Adipocyte (in vitro differentiated cells): Measurements from ENCODE around the gene PEBP1.
"Not testable (repeated sequence)": the region's sequence is repeated elsewhere in the genome, so short reads cannot be mapped to it uniquely, and the experiment has no call there.

ENCODE experiments used
- DNase-seq: peaks from one replicate; pipeline ENCODE4 v3.0.0-alpha.2; 2015; ENCODE audit warnings: low read depth
- H3K27me3 ChIP-seq: replicated peaks from 2 replicates; pipeline ENCODE4 v1.7.0; 2013; ENCODE audit warnings: mild to moderate bottlenecking, low read length, moderate library complexity; ENCODE audit not compliant: control insufficient read depth, insufficient read depth
- H3K36me3 ChIP-seq: 2 replicates; pipeline ENCODE4 v1.7.0; 2013; ENCODE audit warnings: low read length, mild to moderate bottlenecking, moderate library complexity; ENCODE audit not compliant: control insufficient read depth, insufficient read depth, severe bottlenecking
- H3K4me1 ChIP-seq: 2 replicates; pipeline ENCODE4 v1.7.0; 2013; ENCODE audit warnings: mild to moderate bottlenecking, low read length, moderate library complexity; ENCODE audit not compliant: control insufficient read depth, insufficient read depth
- H3K4me3 ChIP-seq: 2 replicates; pipeline ENCODE4 v1.7.0; 2013; ENCODE audit warnings: mild to moderate bottlenecking, low read length, moderate library complexity
- H3K9ac ChIP-seq: 2 replicates; pipeline ENCODE4 v1.7.0; 2013; ENCODE audit warnings: mild to moderate bottlenecking, low read length, moderate library complexity
- H3K9me3 ChIP-seq: 2 replicates; pipeline ENCODE4 v1.7.0; 2013; ENCODE audit warnings: mild to moderate bottlenecking, low read length, moderate library complexity; ENCODE audit not compliant: control insufficient read depth

Gene PEBP1

DNA sequence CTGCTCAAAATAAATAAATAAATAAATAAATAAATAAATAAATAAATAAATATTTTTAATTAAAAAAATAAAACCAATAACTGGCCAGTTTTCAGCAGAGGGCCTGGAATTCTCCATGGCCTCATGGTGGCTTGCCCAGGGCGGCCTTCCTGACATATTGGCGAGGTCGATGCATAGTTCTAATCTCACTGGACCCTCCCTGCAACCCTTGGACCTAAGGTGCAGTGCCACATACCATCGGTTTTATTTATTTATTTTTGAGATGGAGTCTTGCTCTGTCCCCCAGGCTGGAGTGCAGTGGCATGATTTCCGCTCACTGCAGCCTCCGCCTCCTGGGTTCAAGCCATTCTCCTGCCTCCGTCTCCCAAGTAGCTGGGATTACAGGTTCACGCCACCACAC, 28.2 kb upstream of the PEBP1 start:
- no peak overlapping the region for H3K4me3 ChIP-seq
- H3K27me3 ChIP-seq, result no peaks in the 10 kb centered on the region
- H3K9me3 ChIP-seq, result no peaks in the 10 kb centered on the region
- no peak for DNase-seq
- H3K9ac ChIP-seq, result no peak overlapping the region
- H3K36me3 ChIP-seq, result no peaks in the 10 kb centered on the region
- peaks cover 4% of the 10 kb centered on the region for H3K4me1 ChIP-seq

DNA sequence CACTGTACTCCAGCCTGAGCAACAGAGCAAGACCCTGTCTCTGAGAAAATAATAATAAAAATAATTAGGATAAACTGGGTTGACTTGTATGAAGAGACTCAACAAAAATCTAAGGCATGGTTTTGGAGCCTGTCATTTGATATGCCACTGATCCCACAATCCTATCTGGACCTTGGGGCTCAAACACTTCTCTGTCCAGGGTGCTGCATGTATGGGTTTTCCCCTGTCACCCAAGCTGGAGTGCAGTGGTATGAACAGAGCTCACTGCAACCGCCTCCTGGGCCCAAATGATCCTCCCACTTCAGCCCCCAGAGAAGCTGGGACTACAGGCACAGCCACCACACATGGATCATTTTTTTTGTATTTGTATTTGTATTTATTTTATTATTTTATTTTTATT, 26.8 kb upstream of the PEBP1 start:
- DNase-seq, result no peak
- Histone ChIP-seq H3K36me3 (no peaks in the 10 kb centered on the region), H3K4me3 (no peak overlapping the region), H3K27me3 (no peaks in the 10 kb centered on the region), H3K4me1 (no peaks in the 10 kb centered on the region), H3K9me3 (no peaks in the 10 kb centered on the region), H3K9ac (no peak overlapping the region)

DNA sequence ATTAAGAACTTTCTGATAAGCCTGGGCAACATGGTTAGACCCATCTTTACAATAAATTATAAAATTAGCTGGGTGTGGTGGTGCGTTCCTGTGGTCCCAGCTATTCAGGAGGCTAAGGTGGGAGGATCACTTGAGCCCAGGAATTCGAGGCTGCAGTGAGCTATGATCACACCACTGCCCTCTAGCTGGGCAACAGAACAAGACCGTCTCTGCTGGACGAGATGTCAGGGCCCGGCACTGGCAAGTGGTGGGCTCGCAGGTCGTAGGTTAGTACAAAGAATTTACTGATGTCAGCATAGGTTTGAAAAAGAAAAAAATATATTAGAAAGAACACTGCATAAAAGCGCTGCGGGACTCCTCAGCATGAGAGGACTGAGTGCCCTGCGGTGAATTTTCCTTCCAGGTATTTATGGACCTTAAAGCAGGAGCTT, 16.5 kb upstream of the PEBP1 start:
- no peak for DNase-seq
- Histone ChIP-seq H3K27me3 (no peaks in the 10 kb centered on the region), H3K4me3 (no peak overlapping the region)

DNA sequence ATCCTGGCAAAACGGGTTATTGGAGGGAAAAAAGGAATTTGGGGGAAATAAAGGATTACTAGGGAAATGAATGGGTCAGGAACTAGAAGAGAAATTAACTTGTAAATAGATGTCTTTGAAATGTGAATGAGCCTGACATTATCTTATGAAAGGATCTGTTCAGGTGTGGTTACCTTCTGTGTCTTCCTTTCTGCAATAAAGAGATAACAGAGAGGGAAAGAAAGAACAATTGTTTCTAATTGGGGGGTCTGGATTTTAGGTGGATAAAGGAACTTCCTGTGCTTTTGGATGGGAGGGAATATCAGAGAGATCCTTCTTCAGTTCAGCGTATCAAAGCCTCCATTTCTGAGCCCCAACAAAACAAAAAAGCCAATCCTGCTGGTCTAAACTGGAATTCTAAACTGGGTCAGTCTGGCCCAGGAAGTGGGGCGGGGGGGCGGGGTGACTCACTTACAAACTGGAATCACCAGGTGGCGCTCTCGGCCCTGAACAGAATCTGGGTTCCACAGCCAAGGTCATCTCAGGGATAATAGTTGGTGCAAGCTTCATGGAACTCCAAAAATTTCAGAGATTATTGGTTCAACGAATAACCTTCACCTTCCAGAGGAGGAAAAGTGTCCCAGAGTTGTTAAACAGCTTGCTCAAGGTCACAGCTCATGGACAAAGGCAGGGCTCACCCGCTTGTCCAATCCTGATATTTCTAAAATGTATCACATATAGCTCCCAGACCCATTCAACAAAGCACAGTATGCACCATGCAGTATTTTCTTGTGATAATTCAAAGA, 15.2 kb upstream of the PEBP1 start:
- Histone ChIP-seq H3K4me1 (peaks cover 6% of the 10 kb centered on the region), H3K9ac (peak overlapping the region; percentile 64), H3K4me3 (no peak overlapping the region), H3K36me3 (peaks cover 7% of the 10 kb centered on the region), H3K27me3 (no peaks in the 10 kb centered on the region), H3K9me3 (no peaks in the 10 kb centered on the region)
- peak; percentile 83 for DNase-seq

More for the DNA sequence above, 16.5 kb upstream of the PEBP1 start:
- peaks cover 7% of the 10 kb centered on the region for H3K36me3 ChIP-seq
- H3K9me3 ChIP-seq, result peaks cover 5% of the 10 kb centered on the region
- no peak overlapping the region for H3K9ac ChIP-seq
- peaks cover 6% of the 10 kb centered on the region for H3K4me1 ChIP-seq

DNA sequence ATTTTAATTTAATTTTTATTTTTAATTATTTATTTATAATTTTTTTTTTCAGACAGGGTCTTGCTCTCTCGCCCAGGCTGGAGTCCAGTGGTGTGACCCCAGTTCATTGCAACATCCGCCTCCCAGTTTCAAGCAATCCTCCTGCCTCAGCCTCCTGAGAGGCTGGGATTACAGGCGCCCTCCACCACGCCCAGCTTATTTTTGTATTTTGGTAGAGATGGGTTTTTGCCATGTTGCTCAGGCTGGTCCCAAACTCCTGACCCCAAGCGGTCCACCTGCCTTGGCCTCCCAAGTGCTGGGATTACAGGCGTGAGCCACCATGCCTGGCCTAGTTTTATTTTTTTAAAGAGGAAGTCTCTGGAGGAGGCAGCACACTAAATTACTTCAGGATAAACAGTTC, 13.7 kb upstream of the PEBP1 start:
- peaks cover under 1% of the 10 kb centered on the region for H3K36me3 ChIP-seq
- no peak for DNase-seq
- H3K4me1 ChIP-seq, result peaks cover 6% of the 10 kb centered on the region

DNA sequence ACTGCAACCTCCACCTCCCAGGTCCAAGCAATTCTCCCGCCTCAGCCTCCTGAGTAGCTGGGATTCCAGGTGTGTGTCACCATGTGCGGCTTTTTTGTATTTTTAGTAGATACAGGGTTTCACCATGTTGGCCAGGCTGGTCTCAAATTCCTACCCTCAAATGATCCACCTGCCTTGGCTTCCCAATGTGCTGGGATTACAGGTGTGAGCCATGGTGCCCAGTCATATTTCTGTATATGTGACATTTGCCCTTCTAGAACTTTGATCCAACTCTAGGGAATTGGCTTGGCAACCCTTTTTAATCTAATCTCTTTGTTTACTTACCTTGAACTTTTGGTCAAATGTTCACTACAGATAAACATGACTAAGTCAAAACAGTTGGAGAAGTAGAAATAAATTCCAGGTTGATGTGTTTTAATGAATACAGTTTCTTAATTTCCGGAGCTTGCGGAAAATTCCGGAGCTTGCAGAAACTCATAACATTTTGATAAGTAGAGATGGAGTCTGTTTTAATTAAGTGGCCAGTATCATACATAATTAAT, 11.5 kb upstream of the PEBP1 start:
- H3K9ac ChIP-seq, result no peak overlapping the region
- no peaks in the 10 kb centered on the region for H3K9me3 ChIP-seq
- no peaks in the 10 kb centered on the region for H3K27me3 ChIP-seq
- DNase-seq, result no peak
- peaks cover 6% of the 10 kb centered on the region for H3K4me1 ChIP-seq
- no peaks in the 10 kb centered on the region for H3K36me3 ChIP-seq
- no peak overlapping the region for H3K4me3 ChIP-seq

More for the DNA sequence above, 13.7 kb upstream of the PEBP1 start:
- no peaks in the 10 kb centered on the region for H3K9me3 ChIP-seq
- H3K9ac ChIP-seq, result no peak overlapping the region
- no peak overlapping the region for H3K4me3 ChIP-seq
- H3K27me3 ChIP-seq, result no peaks in the 10 kb centered on the region

DNA sequence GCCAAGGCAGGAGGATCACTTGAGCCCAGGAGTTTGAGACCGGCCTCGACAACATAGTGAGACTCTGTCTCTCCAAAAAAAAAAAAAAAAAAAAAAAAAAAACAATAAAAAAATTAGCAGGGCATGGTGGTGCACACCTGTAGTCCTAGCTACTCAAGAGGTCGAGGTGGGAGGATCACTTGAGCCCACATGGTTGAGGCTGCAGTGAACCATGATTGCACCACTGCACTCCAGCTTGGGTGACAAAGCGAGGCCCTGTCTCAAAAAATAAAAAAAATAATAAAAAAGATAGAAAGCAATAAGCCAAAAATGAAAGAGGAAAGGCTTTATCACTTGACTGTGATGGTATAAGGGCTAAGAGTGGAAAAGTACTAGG, 10.2 kb upstream of the PEBP1 start:
- H3K36me3 ChIP-seq, result no peaks in the 10 kb centered on the region
- DNase-seq, result no peak
- no peak overlapping the region for H3K4me3 ChIP-seq
- H3K27me3 ChIP-seq, result no peaks in the 10 kb centered on the region
- H3K9me3 ChIP-seq, result no peaks in the 10 kb centered on the region
- no peak overlapping the region for H3K9ac ChIP-seq
- peaks cover 4% of the 10 kb centered on the region for H3K4me1 ChIP-seq

DNA sequence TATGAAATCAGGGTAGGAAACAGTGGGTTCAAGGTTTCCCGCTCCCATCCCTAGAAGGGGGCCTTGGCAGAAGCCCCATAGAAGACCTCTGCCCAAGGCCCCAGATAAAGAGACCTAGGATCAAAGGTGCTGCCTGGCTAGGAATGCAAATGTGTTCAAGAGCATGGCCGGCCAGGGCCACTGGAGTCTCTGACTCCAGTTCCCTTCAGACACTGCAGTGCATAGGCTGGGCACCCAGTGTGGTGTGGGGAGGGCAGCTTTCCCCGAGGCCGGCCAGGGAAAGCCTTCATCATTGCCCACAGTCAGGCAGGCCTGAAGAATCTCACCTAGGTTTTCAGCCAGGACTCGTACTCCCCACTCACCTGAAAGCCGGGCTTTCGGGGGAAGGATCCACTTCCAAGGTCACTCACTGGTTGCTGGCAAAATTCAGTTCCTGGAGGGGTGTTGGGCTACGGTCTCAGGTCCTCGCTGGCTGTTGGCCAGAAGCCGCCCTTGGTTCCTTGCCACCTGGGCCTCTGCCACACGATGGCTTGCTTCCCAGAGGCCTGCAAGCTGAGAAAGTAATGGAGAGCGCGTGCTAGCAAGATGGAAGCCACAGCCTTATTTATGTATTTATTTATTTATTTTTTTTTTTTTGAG, 9.7 kb upstream of the PEBP1 start:
- Histone ChIP-seq H3K9ac (no peak overlapping the region), H3K27me3 (no peaks in the 10 kb centered on the region), H3K4me1 (peaks cover under 1% of the 10 kb centered on the region), H3K4me3 (no peak overlapping the region), H3K36me3 (no peaks in the 10 kb centered on the region), H3K9me3 (no peaks in the 10 kb centered on the region)
- DNase-seq, result no peak

DNA sequence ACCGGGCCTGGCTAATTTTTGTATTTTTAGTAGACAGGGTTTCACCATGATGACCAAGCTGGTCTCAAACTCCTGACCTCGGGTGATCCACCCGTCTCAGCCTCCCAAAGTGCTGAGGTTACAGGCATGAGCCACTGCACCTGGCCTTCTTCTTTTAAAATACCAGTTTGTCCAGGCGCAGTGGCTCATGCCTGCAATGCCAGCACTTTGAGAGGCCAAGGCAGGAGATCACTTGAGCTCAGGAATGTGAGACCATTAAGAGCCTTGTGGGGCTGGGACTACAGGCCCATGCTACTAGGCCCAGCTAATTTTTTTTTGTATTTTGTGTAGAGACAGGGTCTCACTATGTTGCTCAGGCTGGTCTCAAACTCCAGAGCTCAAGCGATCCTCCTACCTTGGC, 8.1 kb upstream of the PEBP1 start:
- Histone ChIP-seq H3K4me1 (peaks cover 6% of the 10 kb centered on the region), H3K4me3 (no peak overlapping the region), H3K9ac (no peak overlapping the region), H3K9me3 (no peaks in the 10 kb centered on the region), H3K27me3 (no peaks in the 10 kb centered on the region), H3K36me3 (no peaks in the 10 kb centered on the region)
- no peak for DNase-seq

DNA sequence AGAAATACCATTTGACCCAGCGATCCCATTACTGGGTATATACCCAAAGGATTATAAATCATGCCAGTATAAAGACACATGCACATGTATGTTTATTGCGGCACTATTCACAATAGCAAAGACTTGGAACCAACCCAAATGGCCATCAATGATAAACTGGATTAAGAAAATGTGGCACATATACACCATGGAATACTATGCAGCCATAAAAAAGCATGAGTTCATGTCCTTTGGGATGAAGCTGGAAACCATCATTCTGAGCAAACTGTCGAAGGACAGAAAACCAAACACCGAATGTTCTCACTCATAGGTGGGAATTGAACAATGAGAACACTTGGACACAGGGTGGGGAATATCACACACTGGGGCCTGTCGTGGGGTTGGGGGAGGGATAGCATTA, 6.5 kb upstream of the PEBP1 start:
- H3K36me3 ChIP-seq, DNase-seq, H3K9me3 ChIP-seq, H3K4me3 ChIP-seq, H3K27me3 ChIP-seq, H3K4me1 ChIP-seq, H3K9ac ChIP-seq: not testable (repeated sequence)

DNA sequence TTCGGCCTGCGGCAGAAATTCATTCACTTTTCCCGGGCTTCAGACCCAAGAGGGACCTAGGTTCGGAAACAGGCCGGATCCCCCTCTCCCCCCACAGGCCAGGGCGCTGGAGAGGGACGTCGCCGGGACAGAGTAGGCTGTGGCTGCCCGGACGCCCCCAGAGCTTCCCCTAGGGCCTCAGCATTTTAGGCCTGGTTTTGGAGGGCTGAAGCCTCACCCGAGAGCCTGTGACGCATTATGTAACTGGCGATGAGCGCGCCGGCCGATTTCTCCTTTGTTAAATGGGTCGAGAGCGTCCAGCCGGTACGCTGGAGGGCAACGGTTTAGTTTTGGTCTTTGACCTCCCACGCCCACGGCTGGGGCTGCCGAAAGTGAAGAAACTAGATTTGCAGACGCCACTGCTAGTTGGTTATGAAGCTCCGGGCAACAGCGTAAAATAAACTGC, 657 bp downstream of the PEBP1 start:
- Histone ChIP-seq H3K36me3 (peaks cover 33% of the 10 kb centered on the region), H3K9me3 (no peaks in the 10 kb centered on the region), H3K27me3 (no peaks in the 10 kb centered on the region), H3K4me1 (peaks cover 16% of the 10 kb centered on the region), H3K4me3 (peak overlapping the region; percentile 85), H3K9ac (peak overlapping the region; percentile 96)
- DNase-seq, result peak; percentile 78
